Measurements from ENCODE around the gene PGBD2. TPM values are rescaled to one million over a fixed set of nuclear protein-coding genes. Genes with fewer than 3 reads are reported as not detected.

PGBD2 gene
- total RNA-seq, 2 donors from 2014 or later = 6.5 to 7.1 TPM

DNA sequence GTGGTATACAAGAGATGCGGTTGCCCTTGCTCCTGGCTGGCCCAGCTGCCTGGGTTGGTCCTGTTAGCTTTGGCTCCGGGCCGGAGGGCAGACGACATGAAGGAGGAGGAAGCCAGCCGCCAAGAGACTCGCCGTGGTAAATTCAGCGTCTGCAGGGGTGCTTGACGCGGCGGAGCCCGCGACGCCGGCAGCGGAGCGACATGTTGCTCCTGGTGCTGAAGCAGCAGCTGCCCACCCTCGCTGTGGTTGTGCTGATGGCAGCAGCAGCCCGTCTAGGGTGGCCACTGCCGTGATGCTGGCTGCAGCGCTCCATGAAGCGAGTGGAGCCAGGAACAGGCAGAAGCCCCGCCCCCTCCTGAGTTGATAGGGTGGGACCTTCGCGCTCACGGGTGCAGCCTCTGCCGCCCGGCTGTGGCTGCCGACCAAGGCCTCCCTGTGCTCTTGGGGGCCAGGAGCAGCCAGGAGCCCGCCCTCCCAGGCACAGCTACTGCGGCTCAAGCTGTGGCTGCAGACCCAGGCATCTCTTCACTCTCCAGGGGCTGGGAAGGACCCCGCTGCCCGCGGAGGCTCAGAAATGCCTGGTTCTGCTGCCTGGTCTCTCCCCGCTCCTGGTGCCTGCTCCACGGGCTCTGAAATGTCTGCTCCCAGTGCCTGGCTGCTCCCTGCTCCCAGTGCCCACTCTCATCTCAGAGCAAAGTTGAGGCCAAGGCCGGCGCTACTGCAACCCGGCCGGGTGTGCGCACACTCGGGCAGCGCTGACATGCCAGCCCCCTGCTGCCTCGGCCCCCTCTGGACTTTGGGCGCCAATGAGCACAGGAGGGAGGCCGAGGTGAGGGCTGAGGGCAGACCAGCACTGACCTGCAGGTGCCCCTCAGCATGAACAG is 42.8 kb upstream of the PGBD2 start:
- DNase-seq (ENCODE audit: low spot score) = peak; percentile 58
- Histone ChIP-seq H3K4me1 (ENCODE audit: control insufficient read depth in 1 of 2, low read depth in 2 of 2) (peaks cover 6 to 25% of the 10 kb centered on the region in 2 donors), H3K9me3 (no peaks in the 10 kb centered on the region), H3K27ac (peak overlapping the region; percentile 31 to 68), H3K27me3 (replicated peaks; ENCODE audit: insufficient read depth) (no peaks in the 10 kb centered on the region), H3K36me3 (no peaks in the 10 kb centered on the region), H3K4me3 (peak overlapping the region; percentile 75)
- ATAC-seq (ENCODE audit: insufficient number of reproducible peaks, low FRiP score, low read depth) = peak; percentile 26
- TF ChIP-seq, protein P1, sequence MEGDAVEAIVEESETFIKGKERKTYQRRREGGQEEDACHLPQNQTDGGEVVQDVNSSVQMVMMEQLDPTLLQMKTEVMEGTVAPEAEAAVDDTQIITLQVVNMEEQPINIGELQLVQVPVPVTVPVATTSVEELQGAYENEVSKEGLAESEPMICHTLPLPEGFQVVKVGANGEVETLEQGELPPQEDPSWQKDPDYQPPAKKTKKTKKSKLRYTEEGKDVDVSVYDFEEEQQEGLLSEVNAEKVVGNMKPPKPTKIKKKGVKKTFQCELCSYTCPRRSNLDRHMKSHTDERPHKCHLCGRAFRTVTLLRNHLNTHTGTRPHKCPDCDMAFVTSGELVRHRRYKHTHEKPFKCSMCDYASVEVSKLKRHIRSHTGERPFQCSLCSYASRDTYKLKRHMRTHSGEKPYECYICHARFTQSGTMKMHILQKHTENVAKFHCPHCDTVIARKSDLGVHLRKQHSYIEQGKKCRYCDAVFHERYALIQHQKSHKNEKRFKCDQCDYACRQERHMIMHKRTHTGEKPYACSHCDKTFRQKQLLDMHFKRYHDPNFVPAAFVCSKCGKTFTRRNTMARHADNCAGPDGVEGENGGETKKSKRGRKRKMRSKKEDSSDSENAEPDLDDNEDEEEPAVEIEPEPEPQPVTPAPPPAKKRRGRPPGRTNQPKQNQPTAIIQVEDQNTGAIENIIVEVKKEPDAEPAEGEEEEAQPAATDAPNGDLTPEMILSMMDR (IDR thresholded peaks at IDR 0.05) = no peak

DNA sequence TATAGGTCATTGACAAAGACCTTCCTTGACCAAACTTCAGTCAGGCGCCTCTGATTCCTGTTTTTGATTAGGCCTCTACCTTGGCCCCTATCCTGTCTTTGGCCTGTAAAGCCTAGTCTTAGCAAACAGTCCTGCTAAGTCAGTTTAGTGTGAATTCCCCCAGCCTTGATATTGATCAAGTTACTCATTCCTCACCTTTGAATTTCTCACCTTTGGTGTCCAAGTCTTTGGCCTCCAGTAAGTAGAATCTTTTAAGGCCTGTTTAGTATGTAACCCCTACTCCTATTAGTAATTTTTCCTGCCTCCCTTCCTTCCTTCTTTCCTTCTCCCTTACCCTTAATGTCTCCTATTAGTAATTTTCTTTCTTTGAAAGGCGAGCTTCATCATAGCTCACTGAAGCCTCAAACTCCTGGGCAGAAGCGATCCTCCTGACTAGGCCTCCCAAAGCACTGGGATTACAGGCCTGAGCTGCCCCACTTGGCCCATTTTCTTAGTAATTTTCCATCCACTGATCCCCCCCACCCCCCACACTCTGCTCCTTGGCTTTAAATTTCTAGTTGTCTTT is 34.1 kb upstream of the PGBD2 start:
- H3K36me3 ChIP-seq = no peaks in the 10 kb centered on the region
- H3K4me1 ChIP-seq (ENCODE audit: control insufficient read depth in 1 of 2, low read depth in 2 of 2) = no peaks in the 10 kb centered on the region
- no peak for ATAC-seq (ENCODE audit: insufficient number of reproducible peaks, low FRiP score, low read depth)
- TF ChIP-seq, protein P1 (IDR thresholded peaks at IDR 0.05) = no peak
- H3K27me3 ChIP-seq (replicated peaks; ENCODE audit: insufficient read depth) = no peaks in the 10 kb centered on the region
- no peak overlapping the region for H3K4me3 ChIP-seq
- DNase-seq (ENCODE audit: low spot score) = no peak
- no peaks in the 10 kb centered on the region for H3K9me3 ChIP-seq
- H3K27ac ChIP-seq = peak overlapping the region; percentile 93 to 98

DNA sequence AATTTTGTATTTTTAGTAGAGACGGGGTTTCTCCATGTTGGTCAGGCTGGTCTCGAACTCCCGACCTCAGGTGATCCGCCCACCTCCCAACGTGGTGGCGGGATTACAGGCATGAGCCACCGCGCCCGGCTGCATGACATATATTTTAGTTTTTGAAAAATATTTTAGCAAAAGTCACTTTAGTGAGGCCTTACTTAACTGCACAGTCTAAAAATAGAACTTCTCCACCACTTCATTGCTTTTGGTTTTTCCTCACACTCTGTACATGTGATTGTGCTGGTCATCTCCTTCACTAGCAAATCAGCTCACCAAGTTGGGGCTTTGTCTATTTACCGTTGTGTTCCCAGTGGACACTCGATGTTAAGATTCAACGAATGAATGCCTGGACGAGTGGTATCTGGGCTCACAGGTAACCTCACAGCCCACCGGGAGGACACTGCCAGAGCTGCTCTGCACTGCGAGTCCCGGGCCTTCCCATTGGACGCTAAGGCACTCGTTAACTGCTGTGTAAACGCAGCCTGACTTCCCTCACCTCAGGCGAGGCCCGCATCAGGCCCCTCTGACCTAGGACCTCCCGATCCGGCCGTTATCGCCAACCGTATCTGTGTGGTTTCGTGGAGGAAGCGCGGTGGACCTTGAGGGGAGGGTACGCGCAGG is 33.2 kb upstream of the PGBD2 start:
- DNase-seq (ENCODE audit: low spot score) (no peak), ATAC-seq (ENCODE audit: insufficient number of reproducible peaks, low FRiP score, low read depth) (peak; percentile 59)
- peak overlapping the region; percentile 93 to 98 for H3K27ac ChIP-seq
- no peaks in the 10 kb centered on the region for H3K36me3 ChIP-seq
- H3K9me3 ChIP-seq = no peaks in the 10 kb centered on the region
- TF ChIP-seq, protein P1 (IDR thresholded peaks at IDR 0.05) = no peak
- H3K4me1 ChIP-seq (ENCODE audit: control insufficient read depth in 1 of 2, low read depth in 2 of 2) = no peaks in the 10 kb centered on the region
- no peaks in the 10 kb centered on the region for H3K27me3 ChIP-seq (replicated peaks; ENCODE audit: insufficient read depth)
- peak overlapping the region; percentile 69 for H3K4me3 ChIP-seq

DNA sequence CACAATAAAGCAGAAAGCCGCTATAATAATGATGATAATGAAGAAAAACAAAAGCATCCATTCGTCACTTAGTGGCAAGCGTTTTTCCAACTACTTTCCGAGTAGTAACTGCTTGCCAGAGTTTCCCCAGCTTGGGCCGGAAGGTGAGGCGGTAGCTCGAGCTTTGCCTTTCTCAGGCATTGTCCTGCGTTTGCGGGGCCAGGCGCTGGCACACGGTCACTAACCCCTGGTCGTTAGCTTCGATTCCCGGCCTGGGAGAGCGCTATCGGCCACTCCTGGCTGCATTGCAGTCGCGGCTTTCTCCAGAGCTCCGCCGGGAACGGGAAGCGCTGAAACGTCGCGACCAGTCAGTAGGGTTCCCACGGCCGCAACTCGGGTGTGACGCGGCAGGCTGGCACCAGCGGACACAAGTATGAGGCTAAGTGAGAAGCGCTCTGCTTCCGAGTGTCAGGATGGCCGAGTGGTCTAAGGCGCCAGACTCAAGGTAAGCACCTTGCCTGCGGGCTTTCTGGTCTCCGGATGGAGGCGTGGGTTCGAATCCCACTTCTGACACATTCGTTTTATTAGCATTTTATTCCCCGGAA is 32.5 kb upstream of the PGBD2 start:
- Histone ChIP-seq H3K36me3 (no peaks in the 10 kb centered on the region), H3K4me1 (ENCODE audit: control insufficient read depth in 1 of 2, low read depth in 2 of 2) (no peaks in the 10 kb centered on the region), H3K4me3 (peak overlapping the region; percentile 69), H3K9me3 (no peaks in the 10 kb centered on the region), H3K27me3 (replicated peaks; ENCODE audit: insufficient read depth) (no peaks in the 10 kb centered on the region), H3K27ac (peak overlapping the region; percentile 93 to 98)
- TF ChIP-seq, protein P1 (IDR thresholded peaks at IDR 0.05) = no peak
- ATAC-seq (ENCODE audit: insufficient number of reproducible peaks, low FRiP score, low read depth) (peak; percentile 76), DNase-seq (ENCODE audit: low spot score) (peak; percentile 73)

Data from thoracic aorta (tissue), 2 donors.